ENCODE results near the gene ZNF80. TPM values are rescaled to one million over a fixed set of nuclear protein-coding genes. Genes with fewer than 3 reads are reported as not detected.

The ZNF80 gene
- total RNA-seq, 1 experiment from 2014 or later, result not detected

Other genes starting within 250 kb of the ZNF80 start
- 0.14 and 0.23 TPM in 2 replicates for gene CCDC191, start 181.1 kb downstream of the ZNF80 start, total RNA-seq (2014; rRNA removed; shearing (Covaris generic); ENCODE audit: low replicate concordance)
- 25.0 and 31.2 TPM in 2 replicates for gene QTRT2, start 180.8 kb downstream of the ZNF80 start, total RNA-seq (2014; rRNA removed; shearing (Covaris generic); ENCODE audit: low replicate concordance)
- not detected in 2 replicates for gene DRD3, start 58.5 kb downstream of the ZNF80 start, total RNA-seq (2014; rRNA removed; shearing (Covaris generic); ENCODE audit: low replicate concordance)
- gene TIGIT, start 56.5 kb upstream of the ZNF80 start, total RNA-seq (2014; rRNA removed; shearing (Covaris generic); ENCODE audit: low replicate concordance), result not detected in 2 replicates

All from Caki2 (cell line).